Thymus (tissue), 11 donors: Measurements from ENCODE around the gene ARMC9. TPM values are rescaled to one million over a fixed set of nuclear protein-coding genes. Genes with fewer than 3 reads are reported as not detected.

Experiments
- DNase-seq, 9 donors: peaks; one replicate each; pipeline ENCODE4 v3.0.0-alpha.2; 2013; ENCODE audit warnings: low spot score in 9 of 9, low read depth in 6 of 9, missing footprints in 1 of 9
- H3K27ac ChIP-seq, 2 donors: one replicate each; pipeline ENCODE4 v1.5.1; 2013; ENCODE audit warnings: control low read depth in 1 of 2, low read depth in 1 of 2, low read length in 1 of 2, mild to moderate bottlenecking in 1 of 2, moderate library complexity in 1 of 2
- H3K27me3 ChIP-seq, 2 donors: one replicate each; pipeline ENCODE4 v1.5.1; 2013; ENCODE audit warnings: low read length in 1 of 2; ENCODE audit not compliant: control insufficient read depth in 2 of 2, insufficient read depth in 1 of 2
- H3K36me3 ChIP-seq, 2 donors: one replicate each; pipeline ENCODE4 v1.5.1; 2013; ENCODE audit warnings: low read length in 1 of 2, mild to moderate bottlenecking in 1 of 2, moderate library complexity in 1 of 2; ENCODE audit not compliant: control insufficient read depth in 2 of 2, insufficient read depth in 2 of 2
- H3K4me1 ChIP-seq, 2 donors: one replicate each; pipeline ENCODE4 v1.5.1; 2013; ENCODE audit warnings: low read length in 2 of 2; ENCODE audit not compliant: control insufficient read depth in 2 of 2, insufficient read depth in 2 of 2
- H3K4me3 ChIP-seq, 2 donors: one replicate each; pipeline ENCODE4 v1.5.1; 2013; ENCODE audit warnings: low read length in 2 of 2, control low read depth in 1 of 2, mild to moderate bottlenecking in 1 of 2
- H3K9me3 ChIP-seq, 2 donors: one replicate each; pipeline ENCODE4 v1.5.1; 2013; ENCODE audit warnings: low read length in 1 of 2, mild to moderate bottlenecking in 1 of 2; ENCODE audit not compliant: control insufficient read depth in 2 of 2, insufficient read depth in 1 of 2
- WGBS: extraction: QIAGEN DNeasy Blood & Tissue Kit; methylation state at CpG from one replicate; pipeline ENCODE4 v1.1.7; 2013; 5-methylcytosine and 5-hydroxymethylcytosine counted together
- polyA plus RNA-seq: library from polyadenylated mRNA; stranded (reverse); fragments of 200-250 nt; gene quantifications from one replicate; pipeline ENCODE4 v1.2.3, GENCODE V29; 2013
- total RNA-seq: library from RNA; stranded (reverse); fragments of 120-200 nt; gene quantifications from one replicate; pipeline ENCODE4 v1.2.4, GENCODE V29; 2013
- donor health status: healthy.

The ARMC9 gene
- total and polyA plus RNA-seq, 2 donors: 5.4 to 5.7 TPM

DNA sequence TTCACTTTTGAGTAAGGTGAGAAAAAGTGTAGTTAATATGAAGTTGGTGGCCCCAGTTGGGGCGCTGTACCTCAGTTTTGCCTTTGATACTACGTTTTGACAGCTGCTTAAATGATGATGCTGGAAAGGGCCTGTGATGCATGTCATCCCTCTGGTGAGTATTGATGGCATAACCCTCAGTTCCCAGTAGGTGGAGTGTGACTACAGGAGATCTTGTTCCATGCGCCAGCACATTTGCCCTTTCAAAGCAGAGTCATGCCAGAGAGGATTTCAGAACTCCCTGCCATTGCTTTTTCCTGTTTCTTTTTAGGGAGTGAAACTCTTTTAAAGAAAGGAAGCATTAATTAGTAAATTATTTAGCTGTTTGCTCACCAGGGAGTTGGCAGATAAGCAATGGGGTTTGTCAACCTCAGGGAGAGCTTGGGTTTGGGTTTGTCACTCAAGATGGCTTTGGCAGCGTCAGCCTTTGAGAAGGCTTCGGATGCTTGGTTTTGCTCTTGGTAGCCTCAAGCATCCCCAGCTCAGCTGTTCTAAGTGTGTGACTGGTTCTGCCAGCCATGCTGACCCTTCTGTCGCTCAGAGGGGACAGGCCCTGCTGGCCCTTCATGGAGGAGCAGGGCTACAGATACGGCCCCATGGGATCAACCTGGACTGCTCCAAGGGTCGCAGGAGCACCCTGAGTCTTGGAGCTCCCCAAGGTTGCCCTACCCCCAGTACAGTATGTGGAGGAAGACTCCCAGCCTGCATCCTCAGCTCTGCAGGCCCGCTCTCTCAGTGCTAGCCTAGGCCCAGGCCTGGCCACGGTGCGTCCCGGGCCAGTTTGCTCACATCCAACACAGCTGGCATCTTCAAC lies 29.1 kb downstream of the ARMC9 start:
- H3K9me3 ChIP-seq: no peaks in the 10 kb centered on the region
- H3K4me1 ChIP-seq: peaks cover 12 to 18% of the 10 kb centered on the region in 2 donors
- DNase-seq: peak; percentile 32 to 83 (median 56)
- H3K4me3 ChIP-seq: no peak overlapping the region
- peak overlapping the region in 1 of 2 donors; percentile 52 for H3K27ac ChIP-seq
- WGBS: 77% methylated on average over 12 of the region's 12 CpGs
- H3K27me3 ChIP-seq: no peaks in the 10 kb centered on the region
- no peaks in the 10 kb centered on the region for H3K36me3 ChIP-seq

DNA sequence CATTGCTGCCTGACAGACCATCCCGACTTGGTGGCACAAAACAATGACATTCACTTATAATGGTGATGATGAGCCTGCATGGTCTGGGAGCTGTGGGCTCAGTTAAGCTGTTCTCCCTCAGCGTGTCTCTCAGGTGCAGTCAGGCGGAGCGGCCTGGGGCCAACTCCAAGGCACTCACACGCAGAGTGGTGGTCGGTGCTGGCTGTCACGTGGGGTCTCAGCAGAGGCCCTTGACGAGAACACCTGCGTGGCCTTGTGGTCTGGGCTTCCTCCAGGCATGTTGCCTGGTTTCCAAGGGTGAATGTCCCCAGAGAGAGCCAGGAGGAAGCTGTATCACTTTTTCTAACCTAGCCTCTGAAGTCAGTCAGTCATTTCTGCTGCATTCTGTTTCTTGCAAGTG lies 29.8 kb downstream of the ARMC9 start:
- Histone ChIP-seq H3K9me3 (no peaks in the 10 kb centered on the region), H3K4me1 (peaks cover 12 to 18% of the 10 kb centered on the region in 2 donors), H3K27ac (peak overlapping the region; percentile 12 to 15), H3K27me3 (no peaks in the 10 kb centered on the region), H3K4me3 (no peak overlapping the region), H3K36me3 (no peaks in the 10 kb centered on the region)
- WGBS: 16% methylated on average over 9 of the region's 9 CpGs
- DNase-seq: peak in 7 of 9 donors; percentile 9 to 58 (median 27)

DNA sequence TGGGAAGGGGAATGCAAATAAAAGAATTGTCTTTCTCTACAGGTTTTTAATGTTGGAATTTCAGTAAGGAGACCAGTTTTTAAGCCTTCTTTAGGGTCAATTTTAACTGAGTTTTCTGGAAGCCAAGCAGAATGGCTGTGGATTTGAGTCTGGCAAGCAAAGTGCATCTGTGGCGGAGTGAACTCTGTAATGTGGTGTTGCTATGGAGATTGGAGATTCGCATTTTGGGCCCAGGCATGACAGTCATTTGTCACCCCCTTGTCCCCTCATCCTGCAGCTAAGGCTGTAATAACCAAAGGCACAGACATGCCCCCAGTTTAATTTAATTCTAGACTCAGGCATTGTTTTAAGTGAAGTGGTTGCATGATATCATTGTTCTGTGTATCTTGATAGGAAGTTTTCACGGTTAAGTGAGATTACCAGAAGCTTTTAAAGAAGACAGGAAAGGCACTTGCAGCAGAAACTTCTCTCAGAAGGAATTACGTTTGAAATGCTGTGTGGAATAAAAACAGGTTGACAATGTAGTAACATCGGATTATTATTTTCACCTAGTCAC lies 30.6 kb downstream of the ARMC9 start:
- WGBS: 48% methylated on average over 5 of the region's 5 CpGs
- peaks cover 12 to 18% of the 10 kb centered on the region in 2 donors for H3K4me1 ChIP-seq
- no peaks in the 10 kb centered on the region for H3K27me3 ChIP-seq
- H3K27ac ChIP-seq: no peak overlapping the region
- no peaks in the 10 kb centered on the region for H3K36me3 ChIP-seq
- peak in 4 of 9 donors; percentile 10 to 57 (median 18) for DNase-seq
- H3K4me3 ChIP-seq: no peak overlapping the region
- no peaks in the 10 kb centered on the region for H3K9me3 ChIP-seq

DNA sequence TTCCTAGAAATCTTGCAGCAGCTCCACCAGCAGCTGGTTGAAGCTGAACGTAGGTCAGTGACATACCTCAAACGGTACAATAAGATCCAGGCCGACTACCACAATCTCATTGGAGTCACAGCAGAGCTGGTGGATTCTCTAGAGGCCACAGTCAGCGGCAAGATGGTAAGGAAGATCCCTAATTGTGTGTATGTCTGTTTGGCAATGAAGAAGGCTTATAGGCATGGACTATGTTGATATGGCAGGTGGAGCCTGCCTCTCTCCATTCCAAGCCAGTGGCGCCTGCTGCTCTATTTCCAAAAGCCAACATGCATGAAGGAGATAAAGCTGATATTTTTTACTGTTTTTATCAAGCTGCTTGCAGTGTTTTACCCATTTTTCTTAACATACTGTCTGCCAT lies 36.8 kb downstream of the ARMC9 start:
- no peak for DNase-seq
- whole genome bisulfite sequencing: 98% methylated on average over 5 of the region's 5 CpGs
- Histone ChIP-seq H3K4me1 (no peaks in the 10 kb centered on the region), H3K4me3 (no peak overlapping the region), H3K36me3 (no peaks in the 10 kb centered on the region), H3K27me3 (no peaks in the 10 kb centered on the region), H3K27ac (no peak overlapping the region), H3K9me3 (no peaks in the 10 kb centered on the region)

DNA sequence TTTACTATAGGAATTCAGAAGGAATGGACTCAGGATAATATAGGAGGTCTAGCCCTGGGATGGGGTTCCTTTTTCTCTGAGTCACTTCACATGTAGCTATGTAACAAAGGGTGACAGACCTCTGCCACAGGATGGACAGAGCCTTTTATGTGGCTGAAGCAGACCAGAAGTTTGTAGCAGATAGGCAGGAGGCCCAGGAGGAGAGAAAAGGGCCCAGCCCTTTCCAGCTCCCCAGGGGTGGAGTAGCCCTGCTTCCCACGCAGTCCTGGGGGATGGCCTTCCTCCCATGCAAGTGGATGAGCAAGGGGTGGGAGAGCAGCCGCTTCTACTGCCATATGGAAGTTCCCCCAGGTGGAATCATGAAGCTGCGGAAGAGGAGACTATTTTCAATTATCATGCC lies 40.3 kb downstream of the ARMC9 start:
- no peak overlapping the region for H3K4me3 ChIP-seq
- no peaks in the 10 kb centered on the region for H3K36me3 ChIP-seq
- no peak for DNase-seq
- no peaks in the 10 kb centered on the region for H3K9me3 ChIP-seq
- no peak overlapping the region for H3K27ac ChIP-seq
- no peaks in the 10 kb centered on the region for H3K27me3 ChIP-seq
- WGBS: 94% methylated on average over 3 of the region's 3 CpGs
- H3K4me1 ChIP-seq: no peaks in the 10 kb centered on the region

DNA sequence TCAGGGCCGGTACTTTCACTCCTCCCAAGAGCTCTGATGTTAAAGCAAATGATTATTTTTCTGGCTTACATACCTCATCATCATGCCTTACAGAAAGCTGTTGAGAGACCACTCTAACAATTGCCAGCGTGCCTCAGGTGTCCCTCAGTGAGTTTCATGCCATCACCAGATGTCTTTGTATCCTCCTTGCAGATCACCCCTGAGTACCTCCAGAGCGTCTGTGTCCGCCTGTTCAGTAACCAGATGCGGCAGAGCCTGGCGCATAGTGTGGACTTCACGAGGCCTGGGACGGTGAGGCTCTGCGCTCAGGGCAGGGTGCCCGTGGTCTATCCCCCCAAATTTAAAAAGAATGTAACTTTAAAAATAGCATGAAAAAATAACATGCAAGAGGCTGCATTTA lies 41.3 kb downstream of the ARMC9 start:
- no peak overlapping the region for H3K4me3 ChIP-seq
- no peak overlapping the region for H3K27ac ChIP-seq
- no peaks in the 10 kb centered on the region for H3K9me3 ChIP-seq
- no peaks in the 10 kb centered on the region for H3K4me1 ChIP-seq
- H3K27me3 ChIP-seq: no peaks in the 10 kb centered on the region
- DNase-seq: no peak
- H3K36me3 ChIP-seq: no peaks in the 10 kb centered on the region
- 97% methylated on average over 10 of the region's 10 CpGs for WGBS

DNA sequence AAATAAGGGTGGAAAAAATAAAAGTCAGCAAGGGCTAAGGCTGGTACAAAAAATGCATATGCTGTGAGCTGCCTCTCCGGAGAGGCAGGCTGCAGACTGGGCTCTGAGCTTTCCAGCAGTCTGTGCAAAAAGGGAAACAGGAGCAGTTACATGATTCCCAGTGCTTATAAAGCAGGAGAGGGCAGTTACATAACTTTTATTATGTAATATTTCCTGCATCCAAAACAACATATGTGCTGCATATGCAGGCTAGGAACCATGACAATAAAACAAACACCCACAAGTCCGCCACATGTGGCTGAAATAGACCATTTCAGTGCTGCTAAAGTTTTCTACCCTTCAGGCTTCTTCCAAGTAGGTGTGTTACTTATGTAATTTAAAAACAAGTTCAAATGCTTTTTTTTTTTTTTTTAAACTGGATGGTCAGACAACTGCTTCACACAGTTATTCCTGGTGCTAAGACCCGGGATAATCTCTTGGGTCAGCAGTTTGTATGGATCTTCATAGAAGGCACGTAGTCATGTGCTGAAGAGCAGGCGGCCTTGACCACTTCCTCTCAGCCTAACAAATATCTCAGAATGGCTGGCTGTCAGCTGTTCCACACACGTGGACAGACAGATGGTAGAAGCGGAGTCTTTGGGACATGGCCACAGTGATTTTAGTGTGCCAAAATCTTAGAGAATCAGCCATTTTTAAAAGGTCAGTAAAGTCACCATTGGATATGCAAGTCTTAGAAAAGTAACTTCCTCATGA lies 43.5 kb downstream of the ARMC9 start:
- 84% methylated on average over 7 of the region's 7 CpGs for WGBS
- no peaks in the 10 kb centered on the region for H3K27me3 ChIP-seq
- no peak overlapping the region for H3K27ac ChIP-seq
- H3K36me3 ChIP-seq: no peaks in the 10 kb centered on the region
- H3K9me3 ChIP-seq: no peaks in the 10 kb centered on the region
- DNase-seq: no peak
- H3K4me1 ChIP-seq: no peaks in the 10 kb centered on the region
- no peak overlapping the region for H3K4me3 ChIP-seq

DNA sequence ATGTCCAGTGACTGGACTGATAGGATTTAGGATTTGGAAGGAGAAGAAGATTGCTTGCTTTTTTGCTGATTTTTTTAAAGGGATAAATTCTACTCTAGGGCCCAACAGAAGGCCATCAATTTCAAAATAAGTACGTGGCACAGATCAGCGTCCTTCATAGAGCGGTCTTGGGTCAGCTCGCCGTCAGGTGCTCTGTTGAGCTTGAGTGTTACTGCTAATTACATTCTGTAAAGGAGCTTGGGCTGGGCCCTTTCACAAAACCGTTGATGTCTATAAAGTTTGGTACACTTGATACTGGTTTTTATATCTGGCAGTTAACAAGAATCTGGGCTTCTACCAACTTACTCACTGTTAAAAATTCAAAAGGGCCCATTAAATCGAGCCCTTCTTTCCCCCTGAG lies 45.4 kb downstream of the ARMC9 start:
- Histone ChIP-seq H3K27ac (no peak overlapping the region), H3K36me3 (no peaks in the 10 kb centered on the region), H3K4me1 (no peaks in the 10 kb centered on the region), H3K4me3 (no peak overlapping the region), H3K9me3 (no peaks in the 10 kb centered on the region), H3K27me3 (no peaks in the 10 kb centered on the region)
- 97% methylated on average over 7 of the region's 7 CpGs for WGBS
- no peak for DNase-seq
